HG03135 (cell line): ENCODE data around the gene C12orf60.

ENCODE experiments used
- ATAC-seq: cut with Tn5 transposase; IDR thresholded peaks from one replicate; pipeline ENCODE4 v1.9.1; 2021; ENCODE audit warnings: mild to moderate bottlenecking, moderate library complexity; ENCODE audit not compliant: unreplicated experiment

The C12orf60 gene

GRCh38 chr12:14871247-14871646 is 67.8 kb downstream of the C12orf60 start:
- ATAC-seq = no peak

DNA sequence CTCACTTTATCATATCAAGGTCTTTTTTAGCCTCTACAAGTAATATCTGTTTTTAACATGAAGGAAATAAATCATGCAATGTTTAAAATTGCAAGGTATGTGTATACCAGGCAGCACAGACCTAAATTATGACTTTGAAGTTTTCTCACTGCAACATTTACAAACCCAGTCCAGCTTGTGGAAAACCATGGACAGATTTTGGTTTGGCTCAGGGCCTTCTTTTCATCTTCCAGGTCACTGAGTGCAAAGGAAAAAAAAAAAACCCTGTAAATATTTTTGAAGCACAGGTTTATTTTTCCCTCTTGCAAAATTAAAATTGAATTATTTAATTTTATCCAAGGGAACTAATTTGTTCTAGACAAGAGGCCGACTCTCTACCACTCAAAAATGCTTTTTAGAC is 68.4 kb downstream of the C12orf60 start:
- ATAC-seq = no peak

DNA sequence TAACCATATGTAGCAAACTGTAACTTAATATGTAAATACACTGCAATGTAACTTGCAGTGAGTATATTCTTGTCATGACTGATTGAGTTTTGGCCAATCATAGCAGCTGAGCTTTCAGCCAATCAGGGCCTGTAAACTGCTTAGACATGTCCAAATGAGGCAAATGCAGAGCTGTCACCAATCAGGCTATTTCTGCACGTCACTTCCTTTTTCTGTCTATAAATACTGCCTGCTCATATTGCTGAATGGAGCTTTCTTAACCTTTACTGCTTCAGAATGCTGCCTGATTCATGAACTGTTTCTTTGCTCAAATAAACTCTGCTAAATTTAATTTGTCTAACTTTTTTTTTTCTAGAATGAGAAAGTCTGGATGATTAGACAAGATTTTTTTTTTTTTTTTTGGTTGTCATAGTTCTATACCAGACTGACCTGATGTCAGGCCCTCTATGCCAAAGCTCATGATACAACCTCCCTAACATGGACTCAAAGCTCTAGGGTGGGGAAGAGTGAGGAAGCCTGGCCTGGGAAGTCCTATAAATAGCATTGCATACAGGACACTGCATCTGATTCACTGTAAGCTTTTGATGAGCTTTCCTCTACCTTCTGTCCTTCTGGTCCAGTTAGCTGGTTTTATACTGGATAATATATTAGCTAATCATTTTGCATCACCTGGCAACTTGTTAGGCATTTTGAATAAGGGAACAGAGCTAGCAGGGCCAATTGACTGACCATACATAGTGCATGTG is 70.1 kb downstream of the C12orf60 start:
- ATAC-seq = no peak
